ENCODE results near the gene LYRM2. TPM values are rescaled to one million over a fixed set of nuclear protein-coding genes. Genes with fewer than 3 reads are reported as not detected.
A peak's percentile ranks its signal among the peaks of the same experiment; 100 is the strongest.

LYRM2 gene
- total RNA-seq, 3 donors from 2014 or later = 33.9 to 36.0 (median 35.9) TPM

DNA sequence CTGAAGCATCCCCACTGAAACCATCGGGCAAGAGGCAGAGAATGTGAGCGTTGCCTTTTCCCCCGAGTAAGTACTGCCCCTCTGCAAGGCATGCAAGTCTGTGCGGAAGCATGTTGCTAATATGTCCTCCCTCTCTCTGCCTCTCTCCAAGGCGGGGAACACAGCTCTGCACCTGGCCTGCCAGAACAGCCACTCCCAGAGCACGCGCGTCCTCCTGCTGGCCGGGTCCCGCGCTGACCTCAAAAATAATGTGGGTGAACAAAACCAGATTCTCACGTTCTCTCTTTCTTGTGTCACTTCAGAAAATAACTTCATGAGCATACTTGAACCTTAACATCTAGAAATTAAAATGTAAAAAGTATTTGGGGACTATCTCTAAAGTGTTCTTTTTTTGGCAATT is 26.4 kb downstream of the LYRM2 start:
- Histone ChIP-seq H3K36me3 (ENCODE audit: low read depth) (no peaks in the 10 kb centered on the region), H3K9me3 (no peaks in the 10 kb centered on the region), H3K4me1 (ENCODE audit: low read depth) (no peaks in the 10 kb centered on the region), H3K4me3 (no peak overlapping the region)
- intact Hi-C loops (cut with DNase I, micrococcal nuclease) = loop anchor here in 1 of 2 donors (5.0 kb wide), 1 partner anchor 180 kb away; the partner anchor contains the start of gene ANKRD6
- TF ChIP-seq, protein P1, sequence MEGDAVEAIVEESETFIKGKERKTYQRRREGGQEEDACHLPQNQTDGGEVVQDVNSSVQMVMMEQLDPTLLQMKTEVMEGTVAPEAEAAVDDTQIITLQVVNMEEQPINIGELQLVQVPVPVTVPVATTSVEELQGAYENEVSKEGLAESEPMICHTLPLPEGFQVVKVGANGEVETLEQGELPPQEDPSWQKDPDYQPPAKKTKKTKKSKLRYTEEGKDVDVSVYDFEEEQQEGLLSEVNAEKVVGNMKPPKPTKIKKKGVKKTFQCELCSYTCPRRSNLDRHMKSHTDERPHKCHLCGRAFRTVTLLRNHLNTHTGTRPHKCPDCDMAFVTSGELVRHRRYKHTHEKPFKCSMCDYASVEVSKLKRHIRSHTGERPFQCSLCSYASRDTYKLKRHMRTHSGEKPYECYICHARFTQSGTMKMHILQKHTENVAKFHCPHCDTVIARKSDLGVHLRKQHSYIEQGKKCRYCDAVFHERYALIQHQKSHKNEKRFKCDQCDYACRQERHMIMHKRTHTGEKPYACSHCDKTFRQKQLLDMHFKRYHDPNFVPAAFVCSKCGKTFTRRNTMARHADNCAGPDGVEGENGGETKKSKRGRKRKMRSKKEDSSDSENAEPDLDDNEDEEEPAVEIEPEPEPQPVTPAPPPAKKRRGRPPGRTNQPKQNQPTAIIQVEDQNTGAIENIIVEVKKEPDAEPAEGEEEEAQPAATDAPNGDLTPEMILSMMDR (IDR thresholded peaks at IDR 0.05) = no peak
- DNase-seq (no peak), ATAC-seq (no peak)

DNA sequence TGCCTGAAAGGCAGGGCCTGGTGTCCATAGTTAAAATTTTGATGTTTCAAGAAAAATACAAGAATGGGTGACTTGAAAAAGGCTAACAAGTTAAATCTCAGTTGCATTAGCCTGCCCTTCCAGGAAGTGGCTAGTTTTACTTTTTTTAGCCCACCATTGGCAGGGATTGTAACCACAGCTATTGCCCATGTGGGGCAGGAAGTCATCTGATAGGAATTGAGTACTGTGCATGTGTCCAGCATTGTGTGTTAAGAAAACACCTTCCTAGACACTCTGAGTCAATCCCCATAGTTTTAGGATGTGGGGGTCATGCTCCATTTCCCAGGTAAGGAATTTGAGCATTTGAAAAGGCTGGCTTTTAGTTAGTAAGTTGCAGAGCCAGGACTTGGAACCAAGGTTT is 26.9 kb downstream of the LYRM2 start:
- Histone ChIP-seq H3K36me3 (ENCODE audit: low read depth) (no peaks in the 10 kb centered on the region), H3K4me1 (ENCODE audit: low read depth) (no peaks in the 10 kb centered on the region), H3K4me3 (no peak overlapping the region), H3K9me3 (no peaks in the 10 kb centered on the region)
- intact Hi-C loops (cut with DNase I, micrococcal nuclease) = loop anchor here in 1 of 2 donors (5.0 kb wide), 1 partner anchor 179 kb away; the partner anchor contains the start of gene ANKRD6
- no peak for ATAC-seq
- no peak for DNase-seq
- TF ChIP-seq, protein P1 (IDR thresholded peaks at IDR 0.05) = no peak

GRCh38 chr6:89610149-89610642 is 28.4 kb downstream of the LYRM2 start:
- H3K9me3 ChIP-seq = no peaks in the 10 kb centered on the region
- ATAC-seq = peak; percentile 74
- TF ChIP-seq, protein P1 (IDR thresholded peaks at IDR 0.05) = peak; percentile 80
- DNase-seq = peak in 2 of 3 donors; percentile 74 to 85
- H3K36me3 ChIP-seq (ENCODE audit: low read depth) = no peaks in the 10 kb centered on the region
- intact Hi-C loops (cut with DNase I, micrococcal nuclease) = loop anchor here in 1 of 2 donors (5.0 kb wide), 1 partner anchor 178 kb away; the partner anchor contains the start of gene ANKRD6
- no peak overlapping the region for H3K4me3 ChIP-seq
- no peaks in the 10 kb centered on the region for H3K4me1 ChIP-seq (ENCODE audit: low read depth)

- H3K4me1 ChIP-seq (ENCODE audit: low read depth) = no peaks in the 10 kb centered on the region
- intact Hi-C loops (cut with DNase I, micrococcal nuclease) = no loop called here
- H3K9me3 ChIP-seq = no peaks in the 10 kb centered on the region
- H3K36me3 ChIP-seq (ENCODE audit: low read depth) = no peaks in the 10 kb centered on the region
- H3K4me3 ChIP-seq = no peak overlapping the region
- TF ChIP-seq, protein P1 (IDR thresholded peaks at IDR 0.05) = no peak
- DNase-seq (no peak), ATAC-seq (no peak)
Measured at GRCh38 chr6:89605861-89606260, 32.7 kb downstream of the LYRM2 start.

GRCh38 chr6:89604653-89605052 is 33.9 kb downstream of the LYRM2 start:
- no peak for ATAC-seq
- intact Hi-C loops (cut with DNase I, micrococcal nuclease) = no loop called here
- H3K9me3 ChIP-seq = no peaks in the 10 kb centered on the region
- TF ChIP-seq, protein P1 (IDR thresholded peaks at IDR 0.05) = no peak
- no peaks in the 10 kb centered on the region for H3K4me1 ChIP-seq (ENCODE audit: low read depth)
- no peak overlapping the region for H3K4me3 ChIP-seq
- no peaks in the 10 kb centered on the region for H3K36me3 ChIP-seq (ENCODE audit: low read depth)
- DNase-seq = no peak

DNA sequence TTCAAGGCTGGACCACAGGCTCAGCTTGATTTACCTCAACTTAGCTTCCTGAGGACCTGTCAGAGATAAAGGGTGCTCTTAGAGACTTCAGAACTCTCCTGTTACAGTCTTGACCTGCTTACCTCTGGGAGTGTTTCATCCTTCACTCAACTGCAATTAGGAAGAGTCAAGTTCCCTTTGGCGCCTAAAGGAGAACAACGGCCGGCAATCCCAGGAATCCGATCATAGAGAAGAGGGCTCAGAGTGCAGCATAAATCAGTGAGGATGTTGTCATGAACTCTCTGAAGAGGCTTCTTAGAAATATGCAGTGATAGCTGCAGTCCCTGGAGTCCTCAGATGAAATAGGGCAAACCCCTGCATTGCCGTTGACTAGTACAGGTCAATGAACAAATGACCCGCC is 36.4 kb downstream of the LYRM2 start:
- DNase-seq (no peak), ATAC-seq (no peak)
- intact Hi-C loops (cut with DNase I, micrococcal nuclease) = no loop called here
- TF ChIP-seq, protein P1 (IDR thresholded peaks at IDR 0.05) = no peak
- H3K36me3 ChIP-seq (ENCODE audit: low read depth) = no peaks in the 10 kb centered on the region
- H3K4me1 ChIP-seq (ENCODE audit: low read depth) = no peaks in the 10 kb centered on the region
- no peak overlapping the region for H3K4me3 ChIP-seq
- no peaks in the 10 kb centered on the region for H3K9me3 ChIP-seq

Measured in mucosa of descending colon (tissue), 3 donors.